Astrocyte of the spinal cord (primary cell): ENCODE results near the gene RUBCNL.

Source experiments
- DNase-seq: peaks from one replicate; pipeline ENCODE4 v3.0.0; 2011; ENCODE audit warnings: low read depth, low spot score
- H3K4me3 ChIP-seq: 2 replicates; pipeline ENCODE4 v1.5.1; 2011; ENCODE audit warnings: low read depth, mild to moderate bottlenecking, low read length, moderate library complexity
- in situ Hi-C: cut with HindIII; loops from 2 replicates; pipeline ENCODE4 v1.10.0; 2017; ENCODE audit warnings: low sequenced_read_pairs
- TF ChIP-seq, protein P1 (sequence below): IDR thresholded peaks from 2 replicates; pipeline ENCODE4 v1.5.1; 2012; ENCODE audit warnings: low read depth, mild to moderate bottlenecking, low read length, inconsistent platforms

Gene RUBCNL

DNA sequence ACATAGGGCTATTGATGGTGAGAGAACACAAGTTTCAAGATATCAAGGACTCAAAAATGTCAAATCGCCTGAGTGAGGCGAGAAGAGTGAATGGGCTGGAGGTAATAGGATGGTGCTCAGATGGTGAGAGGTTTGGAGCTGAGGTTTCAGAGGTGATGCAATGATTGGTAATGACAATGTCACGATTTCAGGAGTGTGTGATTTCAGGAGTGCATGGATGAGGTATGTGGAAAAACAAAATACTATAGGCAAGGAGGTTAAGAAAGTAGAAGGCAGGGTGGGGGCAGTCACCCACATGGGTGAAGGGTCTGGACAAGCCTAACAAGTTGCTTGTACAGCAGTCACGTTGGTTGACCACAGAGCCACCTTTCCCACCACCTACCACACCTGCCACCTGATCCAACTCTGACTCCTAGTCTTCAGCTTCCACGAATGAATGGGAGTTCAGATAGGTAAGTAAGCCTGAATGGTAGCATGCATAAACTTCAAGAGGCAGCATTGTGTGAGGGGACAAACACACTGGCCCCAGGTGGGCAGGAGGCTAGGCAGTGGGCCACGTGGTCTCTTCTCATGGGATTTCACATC is 71.5 kb downstream of the RUBCNL start:
- in situ Hi-C loops = no loop called here
- TF ChIP-seq, protein P1, sequence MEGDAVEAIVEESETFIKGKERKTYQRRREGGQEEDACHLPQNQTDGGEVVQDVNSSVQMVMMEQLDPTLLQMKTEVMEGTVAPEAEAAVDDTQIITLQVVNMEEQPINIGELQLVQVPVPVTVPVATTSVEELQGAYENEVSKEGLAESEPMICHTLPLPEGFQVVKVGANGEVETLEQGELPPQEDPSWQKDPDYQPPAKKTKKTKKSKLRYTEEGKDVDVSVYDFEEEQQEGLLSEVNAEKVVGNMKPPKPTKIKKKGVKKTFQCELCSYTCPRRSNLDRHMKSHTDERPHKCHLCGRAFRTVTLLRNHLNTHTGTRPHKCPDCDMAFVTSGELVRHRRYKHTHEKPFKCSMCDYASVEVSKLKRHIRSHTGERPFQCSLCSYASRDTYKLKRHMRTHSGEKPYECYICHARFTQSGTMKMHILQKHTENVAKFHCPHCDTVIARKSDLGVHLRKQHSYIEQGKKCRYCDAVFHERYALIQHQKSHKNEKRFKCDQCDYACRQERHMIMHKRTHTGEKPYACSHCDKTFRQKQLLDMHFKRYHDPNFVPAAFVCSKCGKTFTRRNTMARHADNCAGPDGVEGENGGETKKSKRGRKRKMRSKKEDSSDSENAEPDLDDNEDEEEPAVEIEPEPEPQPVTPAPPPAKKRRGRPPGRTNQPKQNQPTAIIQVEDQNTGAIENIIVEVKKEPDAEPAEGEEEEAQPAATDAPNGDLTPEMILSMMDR = no peak
- H3K4me3 ChIP-seq = no peak overlapping the region
- DNase-seq = no peak

DNA sequence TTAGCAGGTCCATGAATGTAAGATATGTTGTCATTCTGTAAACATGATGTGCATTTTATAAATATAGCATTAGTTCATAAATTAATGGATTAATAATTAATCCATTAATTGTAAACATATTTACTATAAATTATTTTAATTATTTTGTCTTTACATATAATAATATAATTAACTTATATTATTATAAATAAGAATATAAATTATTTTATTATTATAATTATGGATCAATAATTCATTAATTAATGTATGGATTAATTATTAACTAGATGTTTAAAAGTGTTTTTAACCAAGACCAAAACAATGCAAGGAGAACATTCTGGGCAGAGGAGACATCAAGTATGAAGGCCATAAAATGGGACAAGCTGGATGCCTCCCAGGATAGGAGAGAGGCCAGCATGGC is 72.0 kb downstream of the RUBCNL start:
- in situ Hi-C loops = no loop called here
- TF ChIP-seq, protein P1 = no peak
- H3K4me3 ChIP-seq = no peak overlapping the region
- no peak for DNase-seq

DNA sequence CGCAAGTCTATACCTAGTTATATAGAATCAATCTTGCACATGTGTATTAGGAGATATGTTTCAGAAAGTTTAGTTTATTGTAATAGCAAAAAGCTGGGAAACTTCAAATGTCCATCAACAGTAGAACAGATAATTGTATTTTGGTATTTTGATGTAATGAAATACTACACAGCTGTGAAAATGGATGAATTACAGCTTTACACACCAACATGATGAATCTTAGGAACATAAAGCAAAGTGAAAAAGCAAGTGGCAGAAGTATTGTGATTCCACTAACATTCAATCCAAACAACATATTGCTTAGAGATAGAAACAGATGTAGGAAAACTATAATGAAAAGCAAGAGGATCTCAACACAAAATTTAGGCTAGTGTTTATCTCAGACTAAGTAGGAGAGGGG is 72.5 kb downstream of the RUBCNL start:
- DNase-seq = no peak
- in situ Hi-C loops = no loop called here
- TF ChIP-seq, protein P1 = no peak
- no peak overlapping the region for H3K4me3 ChIP-seq

DNA sequence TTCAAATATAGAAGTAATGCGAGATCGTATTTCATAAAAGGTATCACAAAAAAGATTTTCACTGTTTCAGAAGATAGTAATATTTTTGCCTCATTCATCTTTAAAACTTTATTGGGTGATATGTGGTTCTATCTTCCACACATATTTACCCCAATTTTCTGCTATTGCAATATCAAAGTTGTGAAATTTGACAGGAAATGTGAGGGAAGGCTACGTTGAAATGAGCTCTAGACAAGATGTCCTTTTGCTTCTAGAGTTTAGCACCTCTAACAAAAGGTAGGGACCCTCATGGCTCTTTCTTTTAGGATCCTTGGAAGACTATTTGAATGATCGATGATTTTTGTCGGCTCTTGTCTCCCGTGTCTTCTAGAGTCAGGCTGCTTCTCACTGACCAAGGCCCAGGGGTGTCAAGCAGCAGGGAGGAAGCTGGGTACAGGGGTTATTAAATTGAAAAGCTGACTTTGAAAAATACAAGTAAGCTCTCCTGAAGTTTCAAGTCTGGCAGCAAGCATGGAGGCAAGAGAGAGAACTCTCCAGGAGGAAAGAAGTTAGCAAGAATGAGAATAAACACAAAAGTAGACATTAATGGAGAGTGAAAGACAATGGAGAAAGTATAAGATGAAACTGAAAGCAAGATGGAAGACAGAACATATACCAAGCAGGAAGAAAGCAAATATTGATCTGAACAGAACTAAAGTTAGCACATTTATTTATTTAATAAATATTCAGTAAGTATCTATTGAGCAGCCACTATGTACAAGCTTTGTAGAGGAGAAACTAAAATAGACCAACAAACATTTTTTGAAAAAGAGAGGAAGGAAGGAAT is 73.4 kb downstream of the RUBCNL start:
- H3K4me3 ChIP-seq = no peak overlapping the region
- TF ChIP-seq, protein P1 = no peak
- DNase-seq = no peak
- in situ Hi-C loops = no loop called here

DNA sequence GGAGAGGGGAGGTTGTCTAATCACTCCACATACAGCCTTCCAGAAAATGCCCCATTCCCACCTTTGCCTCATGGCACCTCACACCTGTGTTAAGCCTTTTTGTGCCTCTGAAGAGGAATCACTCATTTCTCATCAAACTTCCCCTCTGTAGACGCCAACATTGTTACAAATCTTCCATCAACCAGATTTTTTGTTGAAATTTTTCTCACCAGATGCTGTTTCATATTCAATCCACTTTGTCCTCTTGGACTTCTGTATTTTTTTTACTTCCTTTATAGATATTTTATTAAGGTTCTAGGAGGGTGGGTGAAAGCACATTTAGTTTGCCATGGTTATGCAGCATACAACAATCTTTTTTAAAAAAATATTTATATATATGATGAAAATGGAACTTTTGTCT is 74.0 kb downstream of the RUBCNL start:
- no peak overlapping the region for H3K4me3 ChIP-seq
- TF ChIP-seq, protein P1 = no peak
- in situ Hi-C loops = no loop called here
- DNase-seq = no peak

DNA sequence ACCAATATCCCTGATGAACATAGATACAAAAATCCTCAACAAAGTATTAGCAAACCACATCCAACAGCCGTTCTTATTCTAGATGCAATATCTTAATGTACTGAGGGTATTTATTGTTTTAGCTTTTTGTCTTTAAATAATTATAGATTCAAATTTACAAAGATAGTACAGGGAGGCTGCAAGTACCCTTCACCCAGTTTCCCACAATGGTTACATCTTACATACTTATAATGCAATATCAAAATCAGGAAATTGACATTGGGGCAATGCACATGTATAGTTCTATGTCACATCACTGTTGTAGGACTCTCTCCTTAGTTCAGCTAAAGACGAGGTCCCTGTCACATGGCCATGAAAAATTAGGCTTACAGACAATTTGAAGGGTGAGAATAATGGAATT is 75.8 kb downstream of the RUBCNL start:
- in situ Hi-C loops = no loop called here

More for the DNA sequence above, 75.8 kb downstream of the RUBCNL start:
- TF ChIP-seq, protein P1 = no peak
- DNase-seq = no peak
- H3K4me3 ChIP-seq = no peak overlapping the region
